KMS-11 (cell line): ENCODE data around the gene NEDD4L.
A peak's percentile ranks its signal among the peaks of the same experiment; 100 is the strongest.

Experiments used
- H2AFZ ChIP-seq: fragments of 200-600 bp; sonication (generic); 2 replicates; pipeline ENCODE4 v1.6.1; 2016; ENCODE audit warnings: antibody characterized with exemption, mixed run types, low read depth
- H3K27ac ChIP-seq: fragments of 200-600 bp; sonication (generic); 2 replicates; pipeline ENCODE4 v1.6.1; 2016; ENCODE audit warnings: mild to moderate bottlenecking, mixed run types
- H3K27me3 ChIP-seq: fragments of 200-600 bp; sonication (generic); 2 replicates; pipeline ENCODE4 v1.6.1; 2017; ENCODE audit warnings: mild to moderate bottlenecking, low read depth, mixed run types, moderate library complexity; ENCODE audit not compliant: insufficient read depth
- H3K36me3 ChIP-seq: fragments of 200-600 bp; sonication (generic); 2 replicates; pipeline ENCODE4 v1.6.1; 2017; ENCODE audit warnings: mild to moderate bottlenecking, mixed run types; ENCODE audit not compliant: insufficient read depth
- H3K4me1 ChIP-seq: fragments of 200-600 bp; sonication (generic); 2 replicates; pipeline ENCODE4 v1.6.1; 2016; ENCODE audit warnings: mild to moderate bottlenecking, low read depth, mixed run types; ENCODE audit not compliant: poor library complexity, severe bottlenecking
- H3K4me2 ChIP-seq: fragments of 200-600 bp; sonication (generic); 2 replicates; pipeline ENCODE4 v1.7.0; 2016; ENCODE audit warnings: mild to moderate bottlenecking, mixed run types
- H3K4me3 ChIP-seq: fragments of 200-600 bp; sonication (generic); IDR thresholded peaks from 2 replicates; pipeline ENCODE4 v1.6.1; 2017; ENCODE audit warnings: low read depth, low read length, mixed read lengths; ENCODE audit not compliant: insufficient read depth
- H3K79me2 ChIP-seq: fragments of 200-600 bp; sonication (generic); 2 replicates; pipeline ENCODE4 v1.6.1; 2016; ENCODE audit warnings: low read depth, mixed run types; ENCODE audit not compliant: insufficient read depth
- H3K9ac ChIP-seq: fragments of 200-600 bp; sonication (generic); 2 replicates; pipeline ENCODE4 v1.6.1; 2016; ENCODE audit warnings: mild to moderate bottlenecking, mixed run types
- H4K20me1 ChIP-seq: fragments of 200-600 bp; sonication (generic); 2 replicates; pipeline ENCODE4 v1.6.1; 2016; ENCODE audit warnings: mild to moderate bottlenecking, mixed run types; ENCODE audit not compliant: insufficient read depth
- CTCF ChIP-seq: fragments of 200-600 bp; sonication (generic); conservative IDR thresholded peaks from 2 replicates; pipeline ENCODE4 v1.6.1; 2017; ENCODE audit warnings: low read depth, mild to moderate bottlenecking, antibody characterized with exemption, low read length, moderate library complexity, mixed read lengths

NEDD4L gene

DNA sequence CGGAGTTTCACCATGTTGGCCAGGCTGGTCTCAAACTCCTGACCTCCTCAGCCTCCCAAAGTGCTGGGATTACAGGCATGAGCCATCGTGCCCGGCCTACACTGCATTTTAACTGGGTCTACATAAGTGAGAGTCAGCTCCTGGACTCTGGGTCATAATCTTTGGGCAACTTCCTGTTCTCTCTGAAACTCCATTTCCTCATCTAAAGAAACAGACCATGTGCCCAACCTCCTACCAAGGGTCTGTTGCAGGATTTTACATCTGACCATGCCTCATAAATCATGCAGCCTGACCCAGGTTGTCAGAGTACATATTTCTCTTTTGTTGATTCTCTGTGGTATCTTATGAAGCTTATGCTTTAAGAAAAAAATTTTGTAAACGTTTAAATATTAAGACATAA, 304.5 kb downstream of the NEDD4L start:
- no peak for TF ChIP-seq CTCF
- Histone ChIP-seq H3K27ac (no peak overlapping the region), H3K4me3 (no peak overlapping the region), H3K27me3 (no peaks in the 10 kb centered on the region; the same call in 1 of the 2 replicates), H3K79me2 (no peaks in the 10 kb centered on the region), H3K9ac (no peak overlapping the region), H3K4me2 (no peak overlapping the region), H2AFZ (no peak overlapping the region), H4K20me1 (peaks cover 3% of the 10 kb centered on the region; the same call in 1 of the 2 replicates), H3K4me1 (peaks cover 42% of the 10 kb centered on the region), H3K36me3 (no peaks in the 10 kb centered on the region)

GRCh38 chr18:58348951-58349350, 304.9 kb downstream of the NEDD4L start:
- H3K79me2 ChIP-seq, result no peaks in the 10 kb centered on the region
- peaks cover 3% of the 10 kb centered on the region; the same call in 1 of the 2 replicates for H4K20me1 ChIP-seq
- H3K36me3 ChIP-seq, result no peaks in the 10 kb centered on the region
- no peak overlapping the region for H3K9ac ChIP-seq
- no peaks in the 10 kb centered on the region; the same call in 1 of the 2 replicates for H3K27me3 ChIP-seq
- no peak for TF ChIP-seq CTCF
- H3K4me1 ChIP-seq, result peaks cover 42% of the 10 kb centered on the region
- H3K4me3 ChIP-seq, result no peak overlapping the region
- no peak overlapping the region for H3K4me2 ChIP-seq
- H3K27ac ChIP-seq, result no peak overlapping the region
- no peak overlapping the region for H2AFZ ChIP-seq

- H3K27me3 ChIP-seq, result no peaks in the 10 kb centered on the region; the same call in 1 of the 2 replicates
- H3K36me3 ChIP-seq, result no peaks in the 10 kb centered on the region
- peaks cover 42% of the 10 kb centered on the region for H3K4me1 ChIP-seq
- H3K4me3 ChIP-seq, result no peak overlapping the region
- no peak overlapping the region for H2AFZ ChIP-seq
- H3K9ac ChIP-seq, result no peak overlapping the region
- no peak for TF ChIP-seq CTCF
- H4K20me1 ChIP-seq, result peaks cover 3% of the 10 kb centered on the region; the same call in 1 of the 2 replicates
- H3K79me2 ChIP-seq, result no peaks in the 10 kb centered on the region
- no peak overlapping the region for H3K4me2 ChIP-seq
- H3K27ac ChIP-seq, result no peak overlapping the region
Measured at GRCh38 chr18:58349650-58350049, 305.6 kb downstream of the NEDD4L start.

GRCh38 chr18:58350526-58350925, 306.5 kb downstream of the NEDD4L start:
- no peak overlapping the region for H3K27ac ChIP-seq
- peak overlapping the region; percentile 5; the same call in 1 of the 2 replicates for H3K4me2 ChIP-seq
- no peak overlapping the region for H2AFZ ChIP-seq
- peaks cover 42% of the 10 kb centered on the region for H3K4me1 ChIP-seq
- H3K9ac ChIP-seq, result no peak overlapping the region
- H4K20me1 ChIP-seq, result peaks cover 3% of the 10 kb centered on the region; the same call in 1 of the 2 replicates
- no peaks in the 10 kb centered on the region for H3K36me3 ChIP-seq
- no peaks in the 10 kb centered on the region; the same call in 1 of the 2 replicates for H3K27me3 ChIP-seq
- H3K79me2 ChIP-seq, result no peaks in the 10 kb centered on the region
- H3K4me3 ChIP-seq, result no peak overlapping the region
- TF ChIP-seq CTCF, result no peak
